Cardiac muscle cell (in vitro differentiated cells and primary cell): ENCODE results near the gene POU2AF3. TPM values are rescaled to one million over a fixed set of nuclear protein-coding genes. Genes with fewer than 3 reads are reported as not detected.

Experiments used
- DNase-seq, 2 donors: peaks; one replicate each; pipeline versions ENCODE4 v3.0.0 to v3.0.0-alpha.2; 2010 to 2017; ENCODE audit warnings: low read depth in 1 of 2, low spot score in 1 of 2
- H3K27ac ChIP-seq: fragments of 200-600 bp; sonication (generic); 2 replicates; pipeline ENCODE4 v1.5.1; 2016
- H3K27me3 ChIP-seq: fragments of 200-600 bp; sonication (generic); 2 replicates; pipeline ENCODE4 v1.6.0; 2016; ENCODE audit warnings: control low read depth
- H3K36me3 ChIP-seq: fragments of 200-600 bp; sonication (generic); 2 replicates; pipeline ENCODE4 v1.5.1; 2016; ENCODE audit warnings: control low read depth
- H3K4me1 ChIP-seq: fragments of 200-600 bp; sonication (generic); 2 replicates; pipeline ENCODE4 v1.8.1; 2017; ENCODE audit warnings: low read depth, mild to moderate bottlenecking, mixed run types
- H3K4me3 ChIP-seq: fragments of 200-600 bp; sonication (generic); 2 replicates; pipeline ENCODE4 v1.5.1; 2016; ENCODE audit warnings: mild to moderate bottlenecking
- H3K9me3 ChIP-seq: fragments of 200-600 bp; sonication (generic); 2 replicates; pipeline ENCODE4 v1.5.1; 2017; ENCODE audit warnings: low read depth, mild to moderate bottlenecking, control low read depth
- CTCF ChIP-seq: IDR thresholded peaks from 2 replicates; pipeline ENCODE4 v1.5.1; 2012; ENCODE audit warnings: low read depth, mild to moderate bottlenecking, low read length
- polyA plus RNA-seq: library from polyadenylated mRNA; unstranded; fragments of >200 nt; fragmentation: Nextera tagmentation; extraction: Ambion mirVana; gene quantifications from 2 replicates; pipeline ENCODE4 v1.2.1, GENCODE V29; 2016
- total RNA-seq: library from RNA; depleted of rRNA; stranded (reverse); fragments of >200 nt; gene quantifications from 2 replicates; pipeline ENCODE4 v1.2.3, GENCODE V29; 2016

The POU2AF3 gene
- total and polyA plus RNA-seq, 2 experiments from 2014 or later: 0.36 to 0.83 TPM

GRCh38 chr11:111296196-111296595 is 2.1 kb upstream of the POU2AF3 start:
- TF ChIP-seq CTCF: no peak
- no peak overlapping the region for H3K27ac ChIP-seq
- no peaks in the 10 kb centered on the region for H3K36me3 ChIP-seq
- no peaks in the 10 kb centered on the region for H3K9me3 ChIP-seq
- H3K27me3 ChIP-seq: peaks cover 43% of the 10 kb centered on the region
- DNase-seq: no peak
- no peak overlapping the region for H3K4me3 ChIP-seq
- H3K4me1 ChIP-seq: no peaks in the 10 kb centered on the region

GRCh38 chr11:111297696-111298095 is 650 bp upstream of the POU2AF3 start:
- no peak for DNase-seq
- no peak overlapping the region for H3K4me3 ChIP-seq

DNA sequence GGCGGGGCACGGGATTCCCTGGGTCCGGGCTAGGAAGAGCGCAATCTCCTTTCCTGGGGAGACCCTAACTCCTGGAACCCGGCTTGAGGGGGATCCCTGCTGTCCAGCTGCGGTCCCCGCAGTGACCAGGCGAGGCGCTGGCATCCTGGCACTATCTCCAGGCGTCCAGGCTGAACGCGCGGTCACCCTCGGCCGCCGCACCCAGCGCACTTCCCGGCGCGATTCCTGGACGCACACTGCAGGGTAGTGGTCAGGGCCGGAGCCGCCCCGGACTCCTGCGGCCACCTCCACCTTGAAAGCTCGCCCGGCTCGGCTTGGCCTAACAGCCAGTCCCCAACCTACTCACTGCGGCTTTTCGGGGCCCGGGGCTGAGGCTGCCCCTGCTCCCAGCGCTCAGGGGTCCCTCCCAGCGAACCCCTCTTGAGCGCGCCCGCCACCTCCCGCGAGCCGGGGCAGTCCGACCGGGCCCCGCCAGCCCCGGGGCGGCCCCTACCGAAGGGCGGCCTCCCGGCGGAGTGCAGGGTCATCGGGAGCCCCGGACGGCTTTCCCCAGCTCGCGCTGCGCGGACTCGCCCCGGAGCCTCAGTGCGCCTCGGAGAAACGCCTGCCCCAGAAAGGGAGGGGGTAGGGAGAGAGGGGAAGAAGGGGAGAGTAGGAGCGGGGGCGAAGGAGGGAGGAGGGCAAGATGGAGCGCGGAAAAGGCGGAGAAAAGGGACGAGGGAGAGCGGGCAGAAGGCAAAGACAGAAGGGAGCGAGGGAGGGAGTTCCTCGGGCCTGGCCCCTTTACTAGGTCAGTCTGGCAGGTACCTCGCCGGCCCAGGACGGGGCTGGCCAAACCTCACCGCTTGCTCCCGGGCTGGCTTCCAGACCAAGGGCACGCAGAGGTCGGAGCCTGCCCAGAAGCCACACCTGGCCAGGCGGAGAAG is 1.0 kb downstream of the POU2AF3 start:
- Histone ChIP-seq H3K27ac (no peak overlapping the region), H3K4me3 (peak overlapping the region; percentile 54), H3K4me1 (no peaks in the 10 kb centered on the region), H3K9me3 (no peaks in the 10 kb centered on the region), H3K27me3 (peaks cover 55% of the 10 kb centered on the region), H3K36me3 (no peaks in the 10 kb centered on the region)
- peak; percentile 48 to 65 for DNase-seq
- TF ChIP-seq CTCF: peak; percentile 51

More at GRCh38 chr11:111297696-111298095, 650 bp upstream of the POU2AF3 start:
- Histone ChIP-seq H3K36me3 (no peaks in the 10 kb centered on the region), H3K4me1 (no peaks in the 10 kb centered on the region), H3K27ac (no peak overlapping the region), H3K27me3 (peaks cover 55% of the 10 kb centered on the region), H3K9me3 (no peaks in the 10 kb centered on the region)
- TF ChIP-seq CTCF: no peak

- no peaks in the 10 kb centered on the region for H3K36me3 ChIP-seq
- no peaks in the 10 kb centered on the region for H3K4me1 ChIP-seq
- no peak for TF ChIP-seq CTCF
- H3K27ac ChIP-seq: no peak overlapping the region
- DNase-seq: no peak
- H3K27me3 ChIP-seq: peaks cover 55% of the 10 kb centered on the region
- no peaks in the 10 kb centered on the region for H3K9me3 ChIP-seq
- no peak overlapping the region for H3K4me3 ChIP-seq
Measured at GRCh38 chr11:111300569-111300968, 2.2 kb downstream of the POU2AF3 start.

DNA sequence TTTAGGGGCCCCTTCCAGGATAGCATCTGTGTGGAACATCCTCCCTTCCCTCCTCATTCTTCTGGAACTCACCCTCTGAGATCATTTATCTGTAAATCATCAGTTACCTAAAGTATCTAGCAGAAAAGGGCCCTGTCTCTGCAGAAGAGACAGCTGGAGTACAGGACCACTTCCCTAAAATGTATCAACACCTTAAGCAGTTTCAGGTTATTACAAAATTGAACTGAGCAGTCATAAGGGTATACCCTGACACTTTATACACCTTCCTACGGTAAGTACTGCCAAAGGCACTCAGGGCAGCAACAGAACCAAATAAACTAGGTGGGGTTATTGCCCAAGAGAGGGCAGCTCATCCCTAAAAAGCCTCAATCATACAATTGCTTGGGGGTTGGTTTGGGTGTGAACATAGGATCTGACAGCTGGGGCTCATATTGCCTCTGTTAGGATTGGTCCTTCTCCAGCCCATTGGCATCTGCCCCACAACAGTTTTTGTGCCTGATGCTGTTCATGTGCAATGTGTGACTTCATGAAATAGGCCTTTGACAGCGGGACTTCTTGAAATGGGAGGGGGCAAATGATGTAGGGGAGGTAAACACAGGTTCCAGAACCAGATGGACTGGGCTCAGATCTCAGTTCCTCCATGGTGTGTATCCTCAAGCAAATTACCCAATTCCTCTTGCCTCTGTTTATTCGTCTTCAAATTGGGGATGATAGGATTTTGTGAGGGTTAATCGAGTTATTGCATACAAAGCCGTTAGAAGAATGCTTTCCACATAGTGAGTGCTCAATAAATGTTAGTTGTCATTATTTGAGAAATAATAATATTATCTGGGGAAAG is 2.9 kb downstream of the POU2AF3 start:
- Histone ChIP-seq H3K4me1 (no peaks in the 10 kb centered on the region), H3K4me3 (no peak overlapping the region), H3K36me3 (no peaks in the 10 kb centered on the region), H3K27me3 (peaks cover 55% of the 10 kb centered on the region), H3K27ac (no peak overlapping the region), H3K9me3 (no peaks in the 10 kb centered on the region)
- DNase-seq: no peak
- TF ChIP-seq CTCF: no peak
